Spleen (tissue), 11 donors: ENCODE results near the gene LCE7A. TPM values are rescaled to one million over a fixed set of nuclear protein-coding genes. Genes with fewer than 3 reads are reported as not detected.

Experiments used
- DNase-seq: peaks from one replicate; pipeline ENCODE4 v3.0.0-alpha.2; 2020
- H3K27ac ChIP-seq, 8 donors: fragments of 200-600 bp; sonication (generic) in 7 of 8; 1 replicate in 4 of 8; 2 replicates in 4 of 8; pipeline versions ENCODE4 v1.5.0 to v1.8.0; 2016 to 2021; ENCODE audit warnings: inconsistent platforms in 4 of 8, mild to moderate bottlenecking in 4 of 8, moderate library complexity in 1 of 8
- H3K27me3 ChIP-seq, 7 donors: fragments of 200-600 bp; sonication (generic) in 6 of 7; replicated peaks in 1 of 7; 1 replicate in 4 of 7; 2 replicates in 3 of 7; pipeline versions ENCODE4 v1.5.0 to v1.8.0; 2016 to 2021; ENCODE audit warnings: inconsistent platforms in 3 of 7, mild to moderate bottlenecking in 1 of 7
- H3K36me3 ChIP-seq, 6 donors: fragments of 200-600 bp; sonication (generic) in 5 of 6; 1 replicate in 4 of 6; 2 replicates in 2 of 6; pipeline versions ENCODE4 v1.5.0 to v1.8.0; 2016 to 2021; ENCODE audit warnings: inconsistent platforms in 2 of 6
- H3K4me1 ChIP-seq, 6 donors: fragments of 200-600 bp; sonication (generic) in 5 of 6; 1 replicate in 3 of 6; 2 replicates in 3 of 6; pipeline versions ENCODE4 v1.5.0 to v1.8.0; 2016 to 2021; ENCODE audit warnings: inconsistent platforms in 3 of 6
- H3K4me3 ChIP-seq, 8 donors: fragments of 200-600 bp; sonication (generic) in 7 of 8; 1 replicate in 4 of 8; 2 replicates in 4 of 8; pipeline versions ENCODE4 v1.5.0 to v1.8.0; 2016 to 2021; ENCODE audit warnings: inconsistent platforms in 4 of 8, mild to moderate bottlenecking in 4 of 8, moderate library complexity in 2 of 8
- H3K9me3 ChIP-seq, 8 donors: fragments of 200-600 bp; sonication (generic) in 7 of 8; 1 replicate in 4 of 8; 2 replicates in 4 of 8; pipeline versions ENCODE4 v1.5.0 to v1.8.0; 2016 to 2021; ENCODE audit warnings: inconsistent platforms in 4 of 8
- CTCF ChIP-seq, 11 experiments: fragments of 200-600 bp in 7 of 11; fragments of 450-650 bp in 4 of 11; sonication (generic) in 4 of 11; IDR thresholded peaks in 8 of 11; conservative IDR thresholded peaks in 3 of 11; 1 replicate in 7 of 11; 2 replicates in 4 of 11; pipeline versions ENCODE4 v1.4.0 to v1.8.0; 2016 to 2021; ENCODE audit warnings: antibody characterized with exemption in 11 of 11, inconsistent platforms in 4 of 11, mild to moderate bottlenecking in 1 of 11
- POLR2A ChIP-seq, 3 donors: fragments of 450-650 bp; IDR thresholded peaks; one replicate each; pipeline ENCODE4 v1.5.1; 2017; ENCODE audit warnings: antibody characterized with exemption in 3 of 3, mild to moderate bottlenecking in 1 of 3
- POLR2AphosphoS5 ChIP-seq, 3 donors: sonication (generic); formaldehyde crosslinking; IDR thresholded peaks; one replicate each; pipeline ENCODE4 v1.5.1; 2017; ENCODE audit warnings: antibody characterized with exemption in 3 of 3
- WGBS, 5 donors: extraction: QIAGEN DNeasy Blood & Tissue Kit in 3 of 5; methylation state at CpG; one replicate each; pipeline versions ENCODE4 v1.1.5 to v1.1.7; 2013 to 2018; 5-methylcytosine and 5-hydroxymethylcytosine counted together
- intact Hi-C: fragments of 100-400 bp; cut with DNase I; formaldehyde crosslinking; loops from one replicate; pipeline ENCODE4 v1.15.0; 2023; ENCODE audit warnings: low total_unique reads
- polyA plus RNA-seq, 3 donors: library from polyadenylated mRNA; stranded (reverse); fragments of 200-250 nt; gene quantifications; one replicate each; pipeline ENCODE4 v1.2.1, GENCODE V29; 2013
- total RNA-seq, 7 donors: library from RNA; depleted of rRNA in 3 of 7; stranded (reverse); fragments of >200 nt in 3 of 7; fragmentation: NEBNext Ultra II Directional in 4 of 7; extraction: Animal tissue kit (Norgen Biotek cat#: 25700) in 4 of 7; gene quantifications; one replicate each; pipeline versions ENCODE4 v1.1.0 to v1.2.1, GENCODE V29; 2016 to 2021
- donor health status: healthy with polysubstance abuse.
- donor health status: DM: no; HTN: no; CAD: no; lungs with moderate emphysema.
- donor health status: DM: no; HTN: no; CAD: no.
- donor health status: Bipolar disorder and iron deficiency.
- donor health status: healthy.
- donor health status: DM: no; HTN: no; CAD: no.
- donor health status: DM: yes; HTN: yes; CAD: no.

Gene LCE7A
- total and polyA plus RNA-seq, 10 donors, result not detected

GRCh38 chr1:152884085-152884484, 24.3 kb downstream of the LCE7A start:
- H3K4me1 ChIP-seq, result no peaks in the 10 kb centered on the region
- H3K27me3 ChIP-seq, result no peaks in the 10 kb centered on the region
- no peak overlapping the region for H3K4me3 ChIP-seq
- no peaks in the 10 kb centered on the region for H3K9me3 ChIP-seq
- no peak overlapping the region for H3K27ac ChIP-seq
- intact Hi-C loops, result no loop called here
- no peak for DNase-seq
- no peaks in the 10 kb centered on the region for H3K36me3 ChIP-seq
- TF ChIP-seq POLR2A (IDR thresholded peaks at IDR 0.05) (no peak), CTCF (IDR thresholded peaks at IDR 0.05 in 8 of 11, conservative IDR thresholded peaks at IDR 0.05 in 3 of 11) (no peak), POLR2AphosphoS5 (IDR thresholded peaks at IDR 0.05) (no peak)

GRCh38 chr1:152884506-152884905, 24.7 kb downstream of the LCE7A start:
- intact Hi-C loops, result no loop called here
- H3K27ac ChIP-seq, result no peak overlapping the region
- no peaks in the 10 kb centered on the region for H3K36me3 ChIP-seq
- no peaks in the 10 kb centered on the region for H3K27me3 ChIP-seq
- no peaks in the 10 kb centered on the region for H3K4me1 ChIP-seq
- WGBS, 5 donors, result 96 to 100% (median 100%) methylated on average over 1 of the region's 1 CpG
- DNase-seq, result no peak
- H3K9me3 ChIP-seq, result no peaks in the 10 kb centered on the region
- H3K4me3 ChIP-seq, result no peak overlapping the region
- TF ChIP-seq POLR2AphosphoS5 (IDR thresholded peaks at IDR 0.05), result no peak
- TF ChIP-seq POLR2A (IDR thresholded peaks at IDR 0.05), result no peak
- no peak for TF ChIP-seq CTCF (IDR thresholded peaks at IDR 0.05 in 8 of 11, conservative IDR thresholded peaks at IDR 0.05 in 3 of 11)

- intact Hi-C loops, result no loop called here
- Histone ChIP-seq H3K9me3 (no peaks in the 10 kb centered on the region), H3K4me1 (no peaks in the 10 kb centered on the region), H3K4me3 (no peak overlapping the region), H3K36me3 (no peaks in the 10 kb centered on the region), H3K27ac (no peak overlapping the region), H3K27me3 (no peaks in the 10 kb centered on the region)
- 61 to 76% (median 68%) methylated on average over 4 of the region's 4 CpGs for WGBS, 5 donors
- DNase-seq, result no peak
- TF ChIP-seq POLR2A (IDR thresholded peaks at IDR 0.05) (no peak), CTCF (IDR thresholded peaks at IDR 0.05 in 8 of 11, conservative IDR thresholded peaks at IDR 0.05 in 3 of 11) (no peak), POLR2AphosphoS5 (IDR thresholded peaks at IDR 0.05) (no peak)
Measured at GRCh38 chr1:152884966-152885624, 25.3 kb downstream of the LCE7A start.

GRCh38 chr1:152886085-152886484, 26.3 kb downstream of the LCE7A start:
- WGBS, 5 donors, result 52 to 68% (median 67%) methylated on average over 3 of the region's 3 CpGs
- Histone ChIP-seq H3K4me3 (no peak overlapping the region), H3K27me3 (peaks cover 0 to 3% (median 0%) of the 10 kb centered on the region in 7 donors), H3K9me3 (no peaks in the 10 kb centered on the region), H3K36me3 (no peaks in the 10 kb centered on the region), H3K27ac (no peak overlapping the region), H3K4me1 (no peaks in the 10 kb centered on the region)
- intact Hi-C loops, result no loop called here
- DNase-seq, result no peak
- TF ChIP-seq POLR2A (IDR thresholded peaks at IDR 0.05) (no peak), CTCF (IDR thresholded peaks at IDR 0.05 in 8 of 11, conservative IDR thresholded peaks at IDR 0.05 in 3 of 11) (no peak), POLR2AphosphoS5 (IDR thresholded peaks at IDR 0.05) (no peak)
